Caco-2 (cell line): ENCODE measurements around the gene SLC1A2. TPM values are rescaled to one million over a fixed set of nuclear protein-coding genes. Genes with fewer than 3 reads are reported as not detected.

Experiments used
- BruUV-seq: library from RNA; stranded (reverse); fragments of 400-500 nt; replicated peaks from 2 replicates; lab custom pipeline; 2021; lab: Mats Ljungman, UMichigan
- CTCF ChIA-PET: fragments of 300-600 bp; sonication (Branson Sonifier 250); formaldehyde crosslinking; loops from one replicate; lab custom pipeline; 2022; ENCODE audit warnings: antibody characterized with exemption; lab: Charles Lee
- POLR2A ChIA-PET: fragments of 300-600 bp; sonication (Branson Sonifier 250); formaldehyde crosslinking; loops from one replicate; lab custom pipeline; 2022; ENCODE audit warnings: antibody characterized with exemption; lab: Charles Lee
- DNase-seq, 2 experiments: peaks; one replicate each; pipeline versions ENCODE4 v3.0.0 to v3.0.0-alpha.2; 2020 to 2022
- H3K27me3 ChIP-seq: replicated peaks from 2 replicates; pipeline ENCODE4 v1.6.0; 2011; ENCODE audit warnings: low read length; ENCODE audit not compliant: control insufficient read depth, insufficient read depth
- H3K36me3 ChIP-seq: 2 replicates; pipeline ENCODE4 v1.5.1; 2011; ENCODE audit warnings: low read length; ENCODE audit not compliant: control insufficient read depth, insufficient read depth
- H3K4me1 ChIP-seq: fragments of 250-450 bp; sonication (Bioruptor Pico); 2 replicates; pipeline ENCODE4 v1.5.1; 2020; ENCODE audit warnings: mild to moderate bottlenecking
- H3K4me3 ChIP-seq: 2 replicates; pipeline ENCODE4 v1.5.1; 2011; ENCODE audit warnings: low read depth, mild to moderate bottlenecking, control low read depth, low read length
- H3K9me3 ChIP-seq: fragments of 250-450 bp; sonication (Bioruptor Pico); 2 replicates; pipeline ENCODE4 v1.5.1; 2020; ENCODE audit warnings: mild to moderate bottlenecking, moderate library complexity
- H3K27ac Mint-ChIP-seq: one replicate; pipeline ENCODE4 v1.8.0; 2022; ENCODE audit warnings: mixed read lengths; ENCODE audit not compliant: unreplicated experiment
- H3K27me3 Mint-ChIP-seq: one replicate; pipeline ENCODE4 v1.8.0; 2022; ENCODE audit warnings: mixed read lengths; ENCODE audit not compliant: insufficient read depth, unreplicated experiment
- H3K36me3 Mint-ChIP-seq: one replicate; pipeline ENCODE4 v1.8.0; 2022; ENCODE audit warnings: mild to moderate bottlenecking, mixed read lengths; ENCODE audit not compliant: insufficient read depth, unreplicated experiment
- H3K4me1 Mint-ChIP-seq: one replicate; pipeline ENCODE4 v1.8.0; 2022; ENCODE audit warnings: low read depth, mixed read lengths; ENCODE audit not compliant: unreplicated experiment
- H3K4me3 Mint-ChIP-seq: one replicate; pipeline ENCODE4 v1.8.0; 2022; ENCODE audit warnings: mild to moderate bottlenecking, moderate library complexity, mixed read lengths; ENCODE audit not compliant: unreplicated experiment
- H3K9me3 Mint-ChIP-seq: one replicate; pipeline ENCODE4 v1.8.0; 2022; ENCODE audit warnings: mixed read lengths; ENCODE audit not compliant: unreplicated experiment
- intact Hi-C: fragments of 100-400 bp; cut with micrococcal nuclease; formaldehyde crosslinking; loops from one replicate; pipeline ENCODE4 v1.10.0; 2022; ENCODE audit not compliant: unreplicated experiment
- total RNA-seq: library from RNA; stranded (reverse); gene quantifications from 2 replicates; pipeline ENCODE4 v1.2.3, GENCODE V29; 2022
- TF ChIP-seq, protein P1 (sequence below), 2 experiments: fragments of 200-600 bp in 1 of 2; IDR thresholded peaks; 1 replicate in 1 of 2; 2 replicates in 1 of 2; pipeline versions ENCODE4 v1.5.1 to v1.8.0; 2011 to 2022; ENCODE audit warnings: antibody characterized with exemption in 1 of 2, control low read depth in 1 of 2, inconsistent platforms in 1 of 2, low read depth in 1 of 2, low read length in 1 of 2, mild to moderate bottlenecking in 1 of 2, moderate library complexity in 1 of 2; ENCODE audit not compliant: insufficient read depth in 1 of 2, severe bottlenecking in 1 of 2, unreplicated experiment in 1 of 2

The SLC1A2 gene
- total RNA-seq, 1 experiment from 2014 or later = 2.0 TPM

DNA sequence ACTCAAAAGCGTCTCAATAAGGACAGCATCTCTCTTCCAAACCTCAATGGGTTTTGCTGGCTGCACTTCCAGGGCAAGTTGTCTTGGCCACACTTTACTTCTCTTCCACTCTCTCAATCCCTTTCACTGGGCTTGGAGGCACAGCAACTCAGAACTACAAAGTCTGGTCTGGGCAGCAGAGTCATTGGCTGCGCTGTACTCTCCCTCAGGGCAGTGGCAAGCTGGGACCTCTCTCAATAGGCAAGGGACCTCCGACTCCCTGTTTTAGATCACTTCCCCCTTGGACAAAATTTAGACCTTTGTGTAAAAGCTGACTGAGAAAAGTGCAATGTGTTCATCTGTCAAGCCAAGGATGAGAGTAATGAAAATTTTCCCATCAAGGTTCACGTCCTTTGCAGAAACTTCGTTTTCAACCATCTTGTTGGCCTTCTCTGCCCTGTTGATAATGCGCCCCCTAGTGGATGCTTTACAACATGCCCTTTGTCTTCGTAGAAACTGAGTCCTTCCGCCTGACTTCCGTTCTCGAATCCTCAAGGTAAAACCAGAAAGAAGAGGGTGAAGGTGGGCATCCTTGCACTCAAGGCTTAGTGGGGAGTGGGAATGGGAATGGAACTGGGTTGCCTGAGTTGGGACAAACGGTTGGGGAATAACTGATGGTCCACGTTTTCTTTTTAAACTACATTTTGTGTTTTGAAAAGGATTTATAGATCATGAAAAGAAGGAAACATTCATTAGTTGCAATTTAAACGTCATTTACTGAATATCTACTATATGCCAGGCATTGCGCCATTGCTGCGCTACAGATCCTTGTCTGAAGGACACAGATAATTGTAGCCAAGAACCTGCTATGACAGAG, 181.3 kb downstream of the SLC1A2 start:
- POLR2A ChIA-PET = no interaction called here
- BruUV-seq = no TSS peak
- peak overlapping the region; percentile 11 for H3K27ac Mint-ChIP-seq

DNA sequence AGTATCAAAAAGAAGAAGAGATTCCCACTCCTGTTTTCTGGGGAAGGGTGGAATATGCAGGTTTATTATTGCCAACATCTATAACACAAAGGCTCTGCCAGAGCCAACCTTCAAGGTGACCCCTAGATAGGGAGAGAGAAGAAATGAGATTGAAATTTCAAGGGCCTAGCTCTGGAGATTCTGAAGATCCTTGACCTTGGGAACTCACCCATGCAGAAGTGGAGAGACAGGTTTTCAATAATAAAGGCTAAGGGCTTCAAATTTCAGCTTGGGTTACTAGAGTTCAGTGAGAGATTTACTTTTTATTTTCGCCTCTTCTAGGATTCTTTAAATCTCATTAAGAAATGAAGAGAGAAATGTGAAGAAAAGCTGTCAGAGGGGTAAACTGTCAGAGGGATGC, 182.0 kb downstream of the SLC1A2 start:
- no TSS peak for BruUV-seq
- Histone ChIP-seq H3K27me3 (no peaks in the 10 kb centered on the region), H3K4me3 (no peak overlapping the region), H3K36me3 (no peaks in the 10 kb centered on the region), H3K9me3 (no peaks in the 10 kb centered on the region), H3K4me1 (peaks cover 4% of the 10 kb centered on the region; the same call in 1 of the 2 replicates)
- no peaks in the 10 kb centered on the region for H3K36me3 Mint-ChIP-seq
- H3K9me3 Mint-ChIP-seq = no peaks in the 10 kb centered on the region
- H3K27me3 Mint-ChIP-seq = no peaks in the 10 kb centered on the region
- peaks cover 8% of the 10 kb centered on the region for H3K4me1 Mint-ChIP-seq
- intact Hi-C loops = loop anchor here (5.0 kb wide), 2 partner anchors 85 to 155 kb away; no protein-coding TSS in a partner anchor
- ChIA-PET CTCF (no interaction called here), POLR2A (no interaction called here)
- H3K27ac Mint-ChIP-seq = peak overlapping the region; percentile 11
- TF ChIP-seq, protein P1, sequence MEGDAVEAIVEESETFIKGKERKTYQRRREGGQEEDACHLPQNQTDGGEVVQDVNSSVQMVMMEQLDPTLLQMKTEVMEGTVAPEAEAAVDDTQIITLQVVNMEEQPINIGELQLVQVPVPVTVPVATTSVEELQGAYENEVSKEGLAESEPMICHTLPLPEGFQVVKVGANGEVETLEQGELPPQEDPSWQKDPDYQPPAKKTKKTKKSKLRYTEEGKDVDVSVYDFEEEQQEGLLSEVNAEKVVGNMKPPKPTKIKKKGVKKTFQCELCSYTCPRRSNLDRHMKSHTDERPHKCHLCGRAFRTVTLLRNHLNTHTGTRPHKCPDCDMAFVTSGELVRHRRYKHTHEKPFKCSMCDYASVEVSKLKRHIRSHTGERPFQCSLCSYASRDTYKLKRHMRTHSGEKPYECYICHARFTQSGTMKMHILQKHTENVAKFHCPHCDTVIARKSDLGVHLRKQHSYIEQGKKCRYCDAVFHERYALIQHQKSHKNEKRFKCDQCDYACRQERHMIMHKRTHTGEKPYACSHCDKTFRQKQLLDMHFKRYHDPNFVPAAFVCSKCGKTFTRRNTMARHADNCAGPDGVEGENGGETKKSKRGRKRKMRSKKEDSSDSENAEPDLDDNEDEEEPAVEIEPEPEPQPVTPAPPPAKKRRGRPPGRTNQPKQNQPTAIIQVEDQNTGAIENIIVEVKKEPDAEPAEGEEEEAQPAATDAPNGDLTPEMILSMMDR (IDR thresholded peaks at IDR 0.05; ENCODE audit: insufficient read depth in 1 of 2, low read depth in 1 of 2, low read length in 1 of 2, severe bottlenecking in 1 of 2, unreplicated experiment in 1 of 2) = no peak
- H3K4me3 Mint-ChIP-seq = no peak overlapping the region
- no peak for DNase-seq

More for the DNA sequence above, 181.3 kb downstream of the SLC1A2 start:
- no peaks in the 10 kb centered on the region for H3K27me3 ChIP-seq
- Mint-ChIP-seq H3K27me3 (no peaks in the 10 kb centered on the region), H3K4me3 (no peak overlapping the region), H3K9me3 (no peaks in the 10 kb centered on the region), H3K4me1 (peaks cover 8% of the 10 kb centered on the region), H3K36me3 (no peaks in the 10 kb centered on the region)
- H3K4me1 ChIP-seq = peaks cover 4% of the 10 kb centered on the region; the same call in 1 of the 2 replicates
- TF ChIP-seq, protein P1 (IDR thresholded peaks at IDR 0.05; ENCODE audit: insufficient read depth in 1 of 2, low read depth in 1 of 2, low read length in 1 of 2, severe bottlenecking in 1 of 2, unreplicated experiment in 1 of 2) = peak; percentile 72 to 85
- H3K36me3 ChIP-seq = no peaks in the 10 kb centered on the region
- CTCF ChIA-PET = no interaction called here
- H3K9me3 ChIP-seq = no peaks in the 10 kb centered on the region
- no peak overlapping the region for H3K4me3 ChIP-seq
- DNase-seq = peak; percentile 51 to 71
- intact Hi-C loops = loop anchor here (1.0 to 5.0 kb wide), 5 partner anchors 65 to 312 kb away; no protein-coding TSS in a partner anchor

DNA sequence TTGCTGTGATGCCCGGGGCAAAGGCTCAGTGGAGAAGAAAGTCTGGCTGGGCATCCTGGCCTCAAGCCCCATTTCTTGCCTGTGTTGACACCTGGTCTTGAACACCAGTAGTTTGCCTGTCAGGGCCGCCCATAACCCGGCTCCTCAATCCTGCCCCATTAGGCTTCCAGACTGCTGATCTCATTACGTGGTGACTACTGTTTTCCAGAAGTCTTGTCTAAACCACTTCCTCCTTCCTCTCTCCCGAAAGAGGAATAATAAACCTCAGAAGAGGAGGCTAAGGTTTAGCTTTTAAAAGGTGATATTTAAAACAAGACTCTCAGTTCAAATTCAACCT, 182.7 kb downstream of the SLC1A2 start:
- no peaks in the 10 kb centered on the region for H3K36me3 Mint-ChIP-seq
- Histone ChIP-seq H3K4me3 (no peak overlapping the region), H3K9me3 (no peaks in the 10 kb centered on the region), H3K27me3 (no peaks in the 10 kb centered on the region), H3K36me3 (no peaks in the 10 kb centered on the region), H3K4me1 (peaks cover 4% of the 10 kb centered on the region; the same call in 1 of the 2 replicates)
- no peak overlapping the region for H3K4me3 Mint-ChIP-seq
- no peak for DNase-seq
- intact Hi-C loops = loop anchor here (5.0 kb wide), 2 partner anchors 84 to 156 kb away; no protein-coding TSS in a partner anchor
- BruUV-seq = no TSS peak
- POLR2A ChIA-PET = no interaction called here
- H3K4me1 Mint-ChIP-seq = peaks cover 8% of the 10 kb centered on the region
- no peak overlapping the region for H3K27ac Mint-ChIP-seq
- no peaks in the 10 kb centered on the region for H3K9me3 Mint-ChIP-seq
- H3K27me3 Mint-ChIP-seq = no peaks in the 10 kb centered on the region
- TF ChIP-seq, protein P1 (IDR thresholded peaks at IDR 0.05; ENCODE audit: insufficient read depth in 1 of 2, low read depth in 1 of 2, low read length in 1 of 2, severe bottlenecking in 1 of 2, unreplicated experiment in 1 of 2) = no peak
- CTCF ChIA-PET = no interaction called here
